C4-2B (cell line): Measurements from ENCODE around the gene ARRB1.

Experiments used
- CTCF ChIP-seq: fragments of 450-650 bp; conservative IDR thresholded peaks from 2 replicates; pipeline ENCODE4 v1.5.1; 2017; ENCODE audit warnings: mild to moderate bottlenecking
- ZFX ChIP-seq: fragments of 450-650 bp; IDR thresholded peaks from 2 replicates; pipeline ENCODE4 v1.6.1; 2017

- TF ChIP-seq CTCF (no peak), ZFX (no peak)
Measured at GRCh38 chr11:75344186-75344585, 7.3 kb downstream of the ARRB1 start.
